IMR-90 (cell line): ENCODE results near the gene USP10. TPM values are rescaled to one million over a fixed set of nuclear protein-coding genes. Genes with fewer than 3 reads are reported as not detected.

Source experiments
- ATAC-seq: fragments of 200-7000 bp; cut with Tn5 transposase; 2 replicates; pipeline ENCODE4 v1.9.1; 2020; ENCODE audit warnings: low read depth, mild to moderate bottlenecking, moderate library complexity
- BruUV-seq: library from RNA; stranded (reverse); fragments of 400-500 nt; replicated peaks from 2 replicates; lab custom pipeline; 2021; lab: Mats Ljungman, UMichigan
- CTCF ChIA-PET: fragments of 300-600 bp; formaldehyde crosslinking; extraction: SDS; loops from one replicate; lab custom pipeline; 2021; ENCODE audit warnings: antibody characterized with exemption; lab: Yijun Ruan, JAX
- POLR2A ChIA-PET: fragments of 300-600 bp; sonication (Branson Sonifier 250); formaldehyde crosslinking; loops from one replicate; lab custom pipeline; 2022; ENCODE audit warnings: antibody characterized with exemption; ENCODE audit not compliant: unreplicated experiment; lab: Charles Lee
- DNase-seq: peaks from one replicate; pipeline ENCODE4 v3.0.0; 2013
- H2AFZ ChIP-seq: replicated peaks from 2 replicates; pipeline ENCODE3; 2013; ENCODE audit warnings: low read length, mild to moderate bottlenecking; ENCODE audit not compliant: poor library complexity
- H2AK5ac ChIP-seq: 2 replicates; pipeline ENCODE4 v1.6.1; 2013; ENCODE audit warnings: low read depth, low read length, inconsistent platforms
- H2AK9ac ChIP-seq: replicated peaks from 2 replicates; pipeline ENCODE3; 2013; ENCODE audit warnings: mild to moderate bottlenecking, low read depth, low read length, moderate library complexity; ENCODE audit not compliant: poor library complexity
- H2BK120ac ChIP-seq: 2 replicates; pipeline ENCODE4 v1.6.1; 2013; ENCODE audit warnings: low read depth, low read length, inconsistent platforms
- H2BK15ac ChIP-seq: 3 replicates; pipeline ENCODE4 v1.6.1; 2013; ENCODE audit warnings: low read depth, low read length, inconsistent platforms
- H2BK20ac ChIP-seq: 2 replicates; pipeline ENCODE4 v1.6.1; 2013; ENCODE audit warnings: low read depth, mild to moderate bottlenecking, inconsistent platforms, low read length, moderate library complexity
- H2BK5ac ChIP-seq: 2 replicates; pipeline ENCODE4 v1.6.1; 2013; ENCODE audit warnings: mild to moderate bottlenecking, low read depth, low read length, inconsistent platforms; ENCODE audit not compliant: poor library complexity, severe bottlenecking
- H3K14ac ChIP-seq: replicated peaks from 2 replicates; pipeline ENCODE4 v1.6.1; 2013; ENCODE audit warnings: low read depth, low read length, inconsistent platforms
- H3K18ac ChIP-seq: 2 replicates; pipeline ENCODE4 v1.6.1; 2013; ENCODE audit warnings: low read depth, low read length, control low read depth
- H3K23ac ChIP-seq: 2 replicates; pipeline ENCODE4 v1.6.1; 2013; ENCODE audit warnings: low read depth, low read length, inconsistent platforms
- H3K27ac ChIP-seq: 2 replicates; pipeline ENCODE4 v1.5.1; 2013; ENCODE audit warnings: mild to moderate bottlenecking, control low read depth, low read length; ENCODE audit not compliant: insufficient read depth
- H3K27me3 ChIP-seq: 2 replicates; pipeline ENCODE4 v1.6.1; 2013; ENCODE audit warnings: low read length; ENCODE audit not compliant: control insufficient read depth, insufficient read depth
- H3K36me3 ChIP-seq: 2 replicates; pipeline ENCODE4 v1.6.1; 2013; ENCODE audit warnings: low read length, mixed read lengths; ENCODE audit not compliant: control insufficient read depth, insufficient read depth
- H3K4ac ChIP-seq: 2 replicates; pipeline ENCODE4 v1.6.1; 2013; ENCODE audit warnings: low read depth, low read length, inconsistent platforms
- H3K4me1 ChIP-seq: 2 replicates; pipeline ENCODE4 v1.6.1; 2013; ENCODE audit warnings: low read length, mixed read lengths; ENCODE audit not compliant: control insufficient read depth, insufficient read depth
- H3K4me2 ChIP-seq: 2 replicates; pipeline ENCODE4 v1.6.1; 2013; ENCODE audit warnings: low read depth, mild to moderate bottlenecking, control low read depth, low read length, moderate library complexity
- H3K4me3 ChIP-seq: 2 replicates; pipeline ENCODE4 v1.5.1; 2013; ENCODE audit warnings: low read depth, mild to moderate bottlenecking, control low read depth, low read length, moderate library complexity; ENCODE audit not compliant: insufficient read depth
- H3K56ac ChIP-seq: 2 replicates; pipeline ENCODE4 v1.6.1; 2013; ENCODE audit warnings: low read length, inconsistent platforms; ENCODE audit not compliant: insufficient read depth; ENCODE audit errors: extremely low read depth
- H3K79me1 ChIP-seq, 2 experiments: 2 replicates each; pipeline ENCODE4 v1.6.1; 2013; ENCODE audit warnings: low read length in 2 of 2, inconsistent platforms in 1 of 2, low read depth in 1 of 2
- H3K9ac ChIP-seq: 2 replicates; pipeline ENCODE4 v1.6.1; 2013; ENCODE audit warnings: low read depth, low read length, control low read depth
- H3K9me1 ChIP-seq: 2 replicates; pipeline ENCODE4 v1.6.1; 2013; ENCODE audit warnings: low read length, inconsistent platforms; ENCODE audit not compliant: insufficient read depth
- H3K9me3 ChIP-seq: 2 replicates; pipeline ENCODE4 v1.6.1; 2013; ENCODE audit warnings: low read length; ENCODE audit not compliant: control insufficient read depth, insufficient read depth
- H4K20me1 ChIP-seq: 2 replicates; pipeline ENCODE4 v1.6.1; 2013; ENCODE audit warnings: low read length, inconsistent platforms; ENCODE audit not compliant: insufficient read depth
- H4K5ac ChIP-seq: 2 replicates; pipeline ENCODE4 v1.6.1; 2013; ENCODE audit warnings: mild to moderate bottlenecking, low read depth, low read length, control low read depth
- H4K8ac ChIP-seq, 2 experiments: 2 replicates each; pipeline ENCODE4 v1.6.1; 2013; ENCODE audit warnings: low read depth in 2 of 2, low read length in 2 of 2, control low read depth in 1 of 2, inconsistent platforms in 1 of 2
- H4K91ac ChIP-seq: 2 replicates; pipeline ENCODE4 v1.6.1; 2013; ENCODE audit warnings: low read depth, low read length, inconsistent platforms; ENCODE audit not compliant: insufficient read depth
- BHLHE40 ChIP-seq: fragments of 150-350 bp; IDR thresholded peaks from 2 replicates; pipeline ENCODE4 v1.6.1; 2016; ENCODE audit warnings: mild to moderate bottlenecking, low read depth, low read length
- CHD1 ChIP-seq: IDR thresholded peaks from 2 replicates; pipeline ENCODE4 v1.6.1; 2012; ENCODE audit warnings: low read depth, low read length, improper control_type of control experiment
- FOS ChIP-seq: fragments of 150-350 bp; IDR thresholded peaks from 2 replicates; pipeline ENCODE4 v1.6.1; 2016; ENCODE audit warnings: low read depth, low read length
- MAFK ChIP-seq: IDR thresholded peaks from 2 replicates; pipeline ENCODE4 v1.6.1; 2012; ENCODE audit warnings: low read depth, low read length, improper control_type of control experiment
- MAZ ChIP-seq: IDR thresholded peaks from 2 replicates; pipeline ENCODE4 v1.6.1; 2012; ENCODE audit warnings: low read depth, mild to moderate bottlenecking, low read length, improper control_type of control experiment, moderate library complexity, borderline replicate concordance
- POLR2A ChIP-seq: IDR thresholded peaks from 2 replicates; pipeline ENCODE4 v1.6.1; 2012; ENCODE audit warnings: mild to moderate bottlenecking, low read depth, low read length
- RCOR1 ChIP-seq: IDR thresholded peaks from 2 replicates; pipeline ENCODE4 v1.6.1; 2012; ENCODE audit warnings: mild to moderate bottlenecking, low read length, improper control_type of control experiment; ENCODE audit not compliant: insufficient replicate concordance
- RFX5 ChIP-seq: IDR thresholded peaks from 2 replicates; pipeline ENCODE4 v1.8.0; 2012; ENCODE audit warnings: low read depth, mild to moderate bottlenecking, low read length, moderate library complexity
- SMC3 ChIP-seq: fragments of 150-350 bp; IDR thresholded peaks from 2 replicates; pipeline ENCODE4 v1.6.1; 2016; ENCODE audit warnings: low read depth, mild to moderate bottlenecking, antibody characterized with exemption, low read length, moderate library complexity
- WGBS, 2 experiments: methylation state at CpG; one replicate each; pipeline versions ENCODE4 v1.1.5 to v1.1.7; 2013; ENCODE audit warnings: missing lambda C conversion rate in 2 of 2; ENCODE audit not compliant: insufficient read length in 1 of 2; ENCODE audit errors: extremely low coverage in 2 of 2; 5-methylcytosine and 5-hydroxymethylcytosine counted together
- dilution Hi-C: fragments of 300-500 bp; cut with HindIII; formaldehyde crosslinking; loops from one replicate; pipeline ENCODE4 v1.14.3; 2018; ENCODE audit warnings: low sequenced_read_pairs; ENCODE audit not compliant: unreplicated experiment
- in situ Hi-C: fragments of 300-500 bp; cut with MboI; formaldehyde crosslinking; loops from 3 replicates; pipeline ENCODE4 v1.14.3; 2019; ENCODE audit warnings: low sequenced_read_pairs, inconsistent platforms, mixed read lengths
- intact Hi-C: fragments of 100-400 bp; cut with micrococcal nuclease; formaldehyde crosslinking; loops from 2 replicates; pipeline ENCODE4 v1.10.0; 2022
- polyA plus RNA-seq, 3 experiments: library from polyadenylated mRNA; depleted of rRNA; stranded (reverse); fragments of >200 nt; gene quantifications; 2 replicates each; pipeline ENCODE4 v1.2.3, GENCODE V29; 2012; ENCODE audit warnings: low replicate concordance in 1 of 3
- total RNA-seq: library from RNA; depleted of rRNA; stranded (reverse); fragments of >200 nt; gene quantifications from 2 replicates; pipeline ENCODE4 v1.2.3, GENCODE V29; 2012
- TF ChIP-seq, protein P1 (sequence below): fragments of 150-350 bp; IDR thresholded peaks from 2 replicates; pipeline ENCODE4 v1.6.1; 2017; ENCODE audit warnings: mild to moderate bottlenecking, antibody characterized with exemption, low read length, low read depth
- TF ChIP-seq, protein P2 (sequence below): conservative IDR thresholded peaks from 2 replicates; pipeline ENCODE4 v1.5.1; 2012; ENCODE audit warnings: mild to moderate bottlenecking, low read depth, low read length, improper control_type of control experiment

The USP10 gene
- total and polyA plus RNA-seq, 2 of the 4 experiments (the other 2 are of a cell fraction) = 54.3 to 79.0 TPM

DNA sequence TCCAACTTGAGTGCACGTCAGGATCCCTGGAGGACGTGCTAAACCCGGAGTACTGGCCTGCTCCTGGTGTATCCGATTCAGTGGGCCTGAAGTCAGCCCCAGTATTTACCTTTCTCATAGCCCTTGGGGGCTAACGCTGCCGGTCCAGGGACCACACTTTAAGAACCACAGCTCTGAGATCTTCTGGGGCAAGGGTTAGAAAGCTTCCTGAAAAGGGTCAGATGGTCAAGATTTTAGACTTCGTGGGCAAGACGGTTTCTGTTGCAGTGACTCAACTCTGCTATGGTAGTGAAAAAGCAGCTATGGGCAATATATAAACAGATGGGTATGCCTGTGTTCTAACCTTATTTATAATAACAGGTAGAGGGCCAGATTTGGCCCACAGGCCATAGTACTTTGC is 14.6 kb upstream of the USP10 start:
- WGBS, 2 experiments = 83% methylated on average over 1 of the region's 8 CpGs; no CpG with 5 or more reads in 1 of the 2 experiments
- in situ Hi-C loops (no loop called here), dilution Hi-C loops (no loop called here)

More for the DNA sequence above, 14.6 kb upstream of the USP10 start:
- ChIA-PET POLR2A (no interaction called here), CTCF (interaction anchor here (1.5 kb wide), 1 partner anchor 13 kb away, joined by 4 read pairs; no protein-coding TSS in a partner anchor)
- peaks cover 4 to 9% of the 10 kb centered on the region in 2 experiments; a peak in 1 of 4 replicates for H3K79me1 ChIP-seq
- H3K9me1 ChIP-seq = peaks cover 14% of the 10 kb centered on the region
- H2AFZ ChIP-seq = no peak overlapping the region
- peak overlapping the region; percentile 41 for H2BK20ac ChIP-seq
- no peak overlapping the region for H3K23ac ChIP-seq
- no peak for ATAC-seq
- H3K4ac ChIP-seq = no peak overlapping the region
- H3K9me3 ChIP-seq = no peaks in the 10 kb centered on the region
- no peak overlapping the region for H3K18ac ChIP-seq
- no peak overlapping the region for H3K9ac ChIP-seq
- H4K20me1 ChIP-seq = no peaks in the 10 kb centered on the region
- no peak overlapping the region for H4K5ac ChIP-seq
- H3K27ac ChIP-seq = no peak overlapping the region
- H2BK15ac ChIP-seq = no peak overlapping the region; the same call in 2 of the 3 replicates
- no peak overlapping the region; the same call in 1 of the 2 replicates for H3K14ac ChIP-seq
- no peak overlapping the region for H3K4me2 ChIP-seq
- no peak overlapping the region for H3K4me3 ChIP-seq
- no peak overlapping the region for H3K56ac ChIP-seq
- peak overlapping the region; percentile 6; the same call in 1 of the 2 replicates for H2BK120ac ChIP-seq
- H3K4me1 ChIP-seq = peaks cover 9% of the 10 kb centered on the region
- no peaks in the 10 kb centered on the region; the same call in 1 of the 2 replicates for H3K27me3 ChIP-seq
- BruUV-seq = no TSS peak
- no peak overlapping the region for H4K8ac ChIP-seq
- intact Hi-C loops = no loop called here
- H3K36me3 ChIP-seq = no peaks in the 10 kb centered on the region
- peak overlapping the region; percentile 10 for H2AK9ac ChIP-seq
- TF ChIP-seq FOS (no peak), MAZ (no peak), CHD1 (no peak), BHLHE40 (no peak), POLR2A (no peak), RCOR1 (no peak), MAFK (no peak), RFX5 (no peak), SMC3 (no peak)
- TF ChIP-seq, protein P1, sequence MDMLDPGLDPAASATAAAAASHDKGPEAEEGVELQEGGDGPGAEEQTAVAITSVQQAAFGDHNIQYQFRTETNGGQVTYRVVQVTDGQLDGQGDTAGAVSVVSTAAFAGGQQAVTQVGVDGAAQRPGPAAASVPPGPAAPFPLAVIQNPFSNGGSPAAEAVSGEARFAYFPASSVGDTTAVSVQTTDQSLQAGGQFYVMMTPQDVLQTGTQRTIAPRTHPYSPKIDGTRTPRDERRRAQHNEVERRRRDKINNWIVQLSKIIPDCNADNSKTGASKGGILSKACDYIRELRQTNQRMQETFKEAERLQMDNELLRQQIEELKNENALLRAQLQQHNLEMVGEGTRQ = no peak
- TF ChIP-seq, protein P2, sequence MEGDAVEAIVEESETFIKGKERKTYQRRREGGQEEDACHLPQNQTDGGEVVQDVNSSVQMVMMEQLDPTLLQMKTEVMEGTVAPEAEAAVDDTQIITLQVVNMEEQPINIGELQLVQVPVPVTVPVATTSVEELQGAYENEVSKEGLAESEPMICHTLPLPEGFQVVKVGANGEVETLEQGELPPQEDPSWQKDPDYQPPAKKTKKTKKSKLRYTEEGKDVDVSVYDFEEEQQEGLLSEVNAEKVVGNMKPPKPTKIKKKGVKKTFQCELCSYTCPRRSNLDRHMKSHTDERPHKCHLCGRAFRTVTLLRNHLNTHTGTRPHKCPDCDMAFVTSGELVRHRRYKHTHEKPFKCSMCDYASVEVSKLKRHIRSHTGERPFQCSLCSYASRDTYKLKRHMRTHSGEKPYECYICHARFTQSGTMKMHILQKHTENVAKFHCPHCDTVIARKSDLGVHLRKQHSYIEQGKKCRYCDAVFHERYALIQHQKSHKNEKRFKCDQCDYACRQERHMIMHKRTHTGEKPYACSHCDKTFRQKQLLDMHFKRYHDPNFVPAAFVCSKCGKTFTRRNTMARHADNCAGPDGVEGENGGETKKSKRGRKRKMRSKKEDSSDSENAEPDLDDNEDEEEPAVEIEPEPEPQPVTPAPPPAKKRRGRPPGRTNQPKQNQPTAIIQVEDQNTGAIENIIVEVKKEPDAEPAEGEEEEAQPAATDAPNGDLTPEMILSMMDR = no peak
- H4K91ac ChIP-seq = no peak overlapping the region
- H2BK5ac ChIP-seq = no peak overlapping the region
- no peak for DNase-seq
- H2AK5ac ChIP-seq = 0 out of 2 replicates have a peak overlapping the region, but pooled peaks have one; percentile 20
